Stimulated activated naive B cell treated with anti-CD40 and anti-IgM and Interleukin-4, amounts not matched to agents 10 μg/mL and 1 μg/mL and 100 μg/mL, for 72 hours (primary cell): Measurements from ENCODE around the gene ZIC1.

Source experiments
- ATAC-seq, 2 donors: fragments of 150-1000 bp; cut with Tn5 transposase; replicated peaks; 2 replicates each; pipeline ENCODE4 v1.10.0; 2021; ENCODE audit warnings: moderate library complexity in 1 of 2
- DNase-seq: peaks from one replicate; pipeline ENCODE4 v3.0.0; 2021
- H3K27ac Mint-ChIP-seq: one replicate; pipeline ENCODE4 v1.8.0; 2022; ENCODE audit warnings: mild to moderate bottlenecking, mixed read lengths
- H3K27me3 Mint-ChIP-seq, 2 donors: one replicate each; pipeline ENCODE4 v1.8.0; 2022; ENCODE audit warnings: mixed read lengths in 2 of 2
- H3K36me3 Mint-ChIP-seq, 2 donors: one replicate each; pipeline ENCODE4 v1.8.0; 2022; ENCODE audit warnings: mixed read lengths in 2 of 2, mild to moderate bottlenecking in 1 of 2
- H3K4me1 Mint-ChIP-seq, 2 donors: one replicate each; pipeline ENCODE4 v1.8.0; 2022; ENCODE audit warnings: mixed read lengths in 2 of 2, mild to moderate bottlenecking in 1 of 2
- H3K4me3 Mint-ChIP-seq, 2 donors: one replicate each; pipeline ENCODE4 v1.8.0; 2022; ENCODE audit warnings: mild to moderate bottlenecking in 2 of 2, mixed read lengths in 2 of 2, moderate library complexity in 1 of 2
- H3K9me3 Mint-ChIP-seq, 2 donors: one replicate each; pipeline ENCODE4 v1.8.0; 2022; ENCODE audit warnings: mixed read lengths in 2 of 2, mild to moderate bottlenecking in 1 of 2

Gene ZIC1

DNA sequence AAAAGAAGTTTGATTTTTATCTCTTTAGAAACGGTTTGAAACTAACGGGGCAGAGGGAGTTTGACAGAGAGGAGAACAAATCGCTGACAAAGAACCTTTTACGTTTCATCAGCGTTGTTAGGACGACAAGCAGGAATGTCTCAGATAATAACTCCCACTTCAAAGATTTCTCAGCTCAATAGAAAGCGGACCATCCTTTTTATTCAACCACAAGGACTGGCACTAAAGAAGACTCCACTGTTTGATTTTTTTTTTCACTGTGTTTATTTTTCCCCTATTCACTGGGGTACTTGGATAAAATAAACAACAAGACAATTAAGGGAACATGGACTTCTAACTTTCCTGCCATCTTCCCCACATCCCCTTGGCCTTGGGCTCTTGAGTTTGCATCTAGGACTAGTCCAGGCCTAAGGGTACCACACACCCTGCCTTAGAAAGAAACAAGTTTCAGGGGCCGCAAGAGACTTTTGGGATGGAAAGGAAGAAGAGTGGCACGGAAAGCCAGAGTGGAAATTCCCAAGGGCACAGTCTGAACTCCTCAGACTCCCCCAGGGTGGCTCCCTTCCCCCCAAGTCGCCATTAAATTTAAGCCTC lies 21.8 kb upstream of the ZIC1 start:
- no peak for DNase-seq
- peaks cover 77 to 92% of the 10 kb centered on the region in 2 donors for H3K27me3 Mint-ChIP-seq
- ATAC-seq, result no peak
- peaks cover 2 to 10% of the 10 kb centered on the region in 2 donors for H3K4me1 Mint-ChIP-seq
- no peaks in the 10 kb centered on the region for H3K9me3 Mint-ChIP-seq
- H3K36me3 Mint-ChIP-seq, result peaks cover 3 to 5% of the 10 kb centered on the region in 2 donors
- peak overlapping the region; percentile 1 for H3K27ac Mint-ChIP-seq
- H3K4me3 Mint-ChIP-seq, result no peak overlapping the region

DNA sequence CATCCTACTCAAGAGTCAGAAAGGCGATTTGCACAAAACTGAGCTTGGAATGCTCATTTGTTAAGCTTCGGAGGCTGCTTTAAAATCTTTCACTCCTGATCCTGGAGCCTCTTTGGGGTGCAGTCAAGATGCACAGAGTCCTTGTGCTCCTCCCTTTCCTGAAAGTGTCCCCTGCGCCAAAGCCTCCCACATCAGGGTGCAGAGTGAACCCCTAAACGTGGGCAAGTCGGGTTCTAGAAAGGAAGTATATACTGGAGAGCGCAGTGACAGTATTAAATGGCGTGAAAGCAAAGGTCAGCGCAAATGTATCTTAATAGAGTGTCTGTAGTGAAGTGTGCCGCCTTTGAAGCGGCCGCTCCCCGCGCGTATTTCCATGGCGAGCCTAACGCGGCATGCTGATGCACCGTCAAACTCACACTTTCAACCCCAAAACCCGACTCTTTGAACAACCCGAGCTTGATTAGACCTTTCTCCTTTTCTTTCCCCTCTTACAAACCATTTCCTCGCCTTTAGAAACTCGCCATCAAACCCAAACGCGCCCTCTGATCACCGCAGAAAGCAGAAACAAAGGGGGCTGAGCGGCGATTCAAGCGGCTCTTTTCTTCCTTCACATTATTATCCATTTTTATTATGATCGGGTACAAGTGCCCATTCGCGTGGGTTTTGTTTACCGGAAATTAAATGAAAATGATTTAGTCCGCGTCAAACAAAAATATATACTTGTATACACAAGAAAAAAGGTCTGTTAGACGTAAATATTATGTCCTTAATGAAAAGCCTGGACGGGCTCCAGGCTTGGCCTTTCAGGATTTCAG lies 21.1 kb upstream of the ZIC1 start:
- Mint-ChIP-seq H3K27me3 (peaks cover 75 to 94% of the 10 kb centered on the region in 2 donors), H3K36me3 (peaks cover 3 to 5% of the 10 kb centered on the region in 2 donors), H3K4me1 (peaks cover 2 to 10% of the 10 kb centered on the region in 2 donors), H3K4me3 (peak overlapping the region in 1 of 2 donors; percentile 15), H3K9me3 (no peaks in the 10 kb centered on the region), H3K27ac (no peak overlapping the region)
- DNase-seq (no peak), ATAC-seq (no peak)

DNA sequence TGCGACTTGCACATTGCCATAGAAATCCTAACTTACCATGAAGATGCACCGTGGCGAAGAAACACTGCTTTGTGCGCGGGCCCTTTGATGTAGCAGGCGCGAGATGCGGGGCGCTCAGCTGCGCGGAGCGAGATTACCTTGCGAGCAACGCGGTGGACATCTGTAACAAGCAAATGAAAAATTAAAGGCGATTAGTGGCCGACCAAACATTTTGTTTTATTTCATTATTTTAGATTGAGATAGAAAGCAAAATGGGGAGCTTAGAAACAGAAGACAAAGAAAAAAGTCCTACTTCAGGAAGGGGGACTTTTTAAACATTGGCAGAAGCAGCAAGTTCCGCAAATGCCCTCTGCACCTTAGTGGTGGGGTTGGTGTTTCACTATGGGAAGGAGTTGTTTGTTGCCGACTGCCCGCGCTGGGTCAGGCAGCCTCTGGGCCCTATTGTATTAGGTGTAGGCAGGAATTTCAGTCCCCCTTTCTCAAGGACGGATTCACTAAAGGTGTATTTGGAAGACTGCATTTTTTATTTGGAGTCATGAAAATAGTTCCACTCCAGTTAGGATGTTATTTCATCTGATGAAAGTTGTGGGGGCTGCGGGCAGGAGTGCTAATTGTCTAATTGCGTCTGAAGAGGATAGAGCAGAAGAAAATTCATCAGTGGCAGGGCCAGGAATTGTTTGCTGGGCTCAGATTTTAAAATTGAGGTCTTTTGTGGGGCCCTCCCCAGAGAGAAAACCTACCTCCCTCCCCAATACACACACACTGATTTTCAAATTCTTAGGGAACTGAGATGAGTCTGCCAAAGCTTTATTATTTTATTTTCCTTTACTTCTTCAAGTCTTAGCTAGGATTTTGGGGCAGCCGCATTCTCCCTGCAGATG lies 20.2 kb upstream of the ZIC1 start:
- peaks cover 0 to under 1% of the 10 kb centered on the region in 2 donors for H3K9me3 Mint-ChIP-seq

DNA sequence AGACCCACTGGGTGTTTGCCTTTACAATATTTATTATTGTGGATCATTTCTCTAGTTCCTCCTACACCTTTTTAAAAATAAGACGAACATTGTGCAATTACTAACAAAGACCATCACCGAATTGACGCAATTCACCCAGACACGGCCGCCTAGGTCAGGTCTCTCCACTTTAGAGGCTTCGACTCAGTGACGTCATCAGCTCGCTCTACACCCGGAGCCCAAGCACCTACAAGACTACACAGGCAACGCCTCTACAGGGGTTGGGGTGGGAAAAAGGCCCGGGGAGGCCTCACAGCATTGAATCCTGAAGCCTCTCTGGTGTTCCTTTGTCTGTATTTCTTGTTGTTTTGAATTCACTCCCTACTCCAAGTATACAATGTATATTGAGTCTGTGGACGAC lies 19.4 kb upstream of the ZIC1 start:
- DNase-seq, result no peak
- ATAC-seq, result no peak
- H3K27me3 Mint-ChIP-seq, result peaks cover 72 to 94% of the 10 kb centered on the region in 2 donors
- H3K36me3 Mint-ChIP-seq, result peaks cover 5 to 7% of the 10 kb centered on the region in 2 donors
- peaks cover 6 to 10% of the 10 kb centered on the region in 2 donors for H3K4me1 Mint-ChIP-seq
- no peak overlapping the region for H3K4me3 Mint-ChIP-seq
- H3K27ac Mint-ChIP-seq, result peak overlapping the region; percentile 77
- peaks cover 0 to 2% of the 10 kb centered on the region in 2 donors for H3K9me3 Mint-ChIP-seq

More for the DNA sequence above, 20.2 kb upstream of the ZIC1 start:
- ATAC-seq, result no peak
- H3K27ac Mint-ChIP-seq, result peak overlapping the region; percentile 77
- peaks cover 72 to 94% of the 10 kb centered on the region in 2 donors for H3K27me3 Mint-ChIP-seq
- H3K4me3 Mint-ChIP-seq, result no peak overlapping the region
- DNase-seq, result no peak
- peaks cover 4 to 10% of the 10 kb centered on the region in 2 donors for H3K4me1 Mint-ChIP-seq
- H3K36me3 Mint-ChIP-seq, result peaks cover 4 to 5% of the 10 kb centered on the region in 2 donors

DNA sequence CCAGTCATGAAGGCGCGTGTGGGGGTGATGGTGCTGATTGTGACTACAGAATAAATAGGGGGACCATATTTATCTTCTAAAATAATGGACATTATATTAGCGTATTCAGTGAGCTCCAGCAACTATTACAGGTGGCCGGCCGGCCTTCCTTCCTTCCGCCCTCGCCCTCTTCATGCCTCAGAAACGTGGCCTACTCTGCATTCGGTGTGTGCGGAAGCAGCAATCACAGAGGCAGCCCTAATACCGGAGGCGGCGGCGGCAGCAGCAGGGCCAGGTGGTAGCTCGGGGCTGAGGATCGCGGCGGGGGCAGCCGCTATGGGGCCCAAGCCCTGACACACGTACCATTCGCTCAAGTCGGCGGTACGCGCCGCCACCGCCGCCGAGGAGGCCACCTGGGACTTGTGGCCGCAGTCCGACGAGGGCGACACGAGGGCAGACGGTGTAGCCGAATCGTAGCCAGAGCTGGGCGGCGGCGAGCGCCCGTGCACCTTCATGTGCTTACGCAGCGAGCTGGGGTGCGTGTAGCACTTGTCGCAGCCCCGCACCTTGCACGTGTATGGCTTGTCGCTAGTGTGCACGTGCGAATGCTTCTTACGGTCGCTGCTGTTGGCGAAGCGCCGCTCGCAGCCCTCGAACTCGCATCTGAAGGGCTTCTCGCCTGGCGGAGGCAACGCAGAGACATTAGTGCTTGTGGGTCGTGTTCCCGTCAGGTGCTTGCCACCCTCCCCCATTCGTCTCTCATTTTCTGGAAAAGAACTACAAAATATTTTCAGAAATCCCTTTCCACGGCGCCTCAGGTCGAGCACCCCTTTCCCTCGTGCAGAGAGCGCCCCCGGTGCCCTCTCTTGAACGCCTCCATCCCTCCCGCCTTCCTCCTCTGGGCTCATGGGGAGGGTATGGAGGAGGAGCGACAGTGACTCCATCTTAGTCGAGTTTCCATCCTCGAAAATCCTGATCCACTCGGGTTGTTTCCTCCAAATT lies 18.3 kb upstream of the ZIC1 start:
- H3K27me3 Mint-ChIP-seq, result peaks cover 71 to 94% of the 10 kb centered on the region in 2 donors
- H3K4me3 Mint-ChIP-seq, result peak overlapping the region in 1 of 2 donors; percentile 39
- peaks cover 5 to 7% of the 10 kb centered on the region in 2 donors for H3K36me3 Mint-ChIP-seq
- peaks cover 0 to 2% of the 10 kb centered on the region in 2 donors for H3K9me3 Mint-ChIP-seq
- DNase-seq, result no peak
- H3K4me1 Mint-ChIP-seq, result peaks cover 6 to 10% of the 10 kb centered on the region in 2 donors
- peak overlapping the region; percentile 87 for H3K27ac Mint-ChIP-seq
- ATAC-seq, result no peak

DNA sequence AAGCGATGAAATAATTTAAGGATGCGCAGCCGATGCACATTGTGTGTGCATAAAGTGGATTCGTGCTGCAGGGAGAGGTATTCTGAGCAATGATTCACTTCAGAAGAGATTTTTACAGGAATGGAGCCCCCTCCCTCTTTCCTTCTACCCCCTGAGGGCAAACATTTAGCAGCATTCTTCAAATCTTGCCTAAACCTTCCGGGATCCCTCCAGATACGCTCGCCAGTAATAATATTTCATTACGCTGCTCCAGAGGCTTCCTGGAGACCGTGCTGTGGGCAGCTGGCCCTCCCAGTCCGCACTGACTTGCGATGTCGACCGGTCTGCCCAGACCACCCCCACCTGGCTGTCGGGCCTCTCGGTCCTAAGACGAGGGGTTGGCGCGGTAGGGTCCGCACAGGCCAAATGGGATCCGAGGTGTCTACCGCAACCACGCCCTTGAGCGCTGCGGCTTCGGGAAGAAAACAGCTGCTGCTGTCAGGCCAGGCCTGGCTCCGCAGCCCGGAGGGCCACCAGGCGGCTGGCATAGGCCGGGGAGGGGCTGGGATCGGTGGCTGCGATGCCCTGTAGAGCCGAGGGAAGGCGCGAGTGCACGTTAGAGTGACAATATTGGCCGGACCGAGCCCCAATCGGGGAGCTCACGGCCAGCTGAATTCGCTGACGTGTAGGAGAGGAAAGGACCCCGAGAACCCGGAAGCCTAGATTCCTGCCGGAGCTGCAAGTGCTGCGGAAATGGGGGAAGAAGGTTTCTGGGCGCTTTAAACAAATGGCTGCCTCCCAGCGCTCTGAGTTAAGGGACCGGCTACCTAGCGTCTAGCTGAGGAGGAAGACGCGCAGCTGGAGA lies 17.2 kb upstream of the ZIC1 start:
- peaks cover 6 to 7% of the 10 kb centered on the region in 2 donors for H3K36me3 Mint-ChIP-seq
- H3K4me1 Mint-ChIP-seq, result peaks cover 7 to 10% of the 10 kb centered on the region in 2 donors
- H3K27ac Mint-ChIP-seq, result peak overlapping the region; percentile 76
- DNase-seq (no peak), ATAC-seq (no peak)
- peaks cover 66 to 94% of the 10 kb centered on the region in 2 donors for H3K27me3 Mint-ChIP-seq
- H3K4me3 Mint-ChIP-seq, result no peak overlapping the region
- H3K9me3 Mint-ChIP-seq, result peaks cover 1 to 4% of the 10 kb centered on the region in 2 donors

DNA sequence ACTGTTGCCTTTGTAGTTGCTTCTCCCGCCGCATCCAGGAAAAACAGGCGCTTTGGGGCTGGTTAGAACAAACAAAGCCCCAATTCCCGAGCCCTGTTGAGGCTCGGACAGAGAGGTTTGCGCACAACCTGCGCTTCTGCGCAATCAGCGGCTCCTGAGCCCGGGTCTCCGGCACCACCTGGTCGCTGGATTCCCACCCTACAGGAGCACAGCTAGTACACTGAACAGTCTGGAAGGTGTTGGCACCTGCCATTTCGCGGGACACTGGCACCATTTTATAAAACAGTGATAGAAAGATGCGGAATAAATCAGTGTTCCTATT lies 16.6 kb upstream of the ZIC1 start:
- Mint-ChIP-seq H3K4me1 (peaks cover 12 to 15% of the 10 kb centered on the region in 2 donors), H3K4me3 (no peak overlapping the region), H3K36me3 (peaks cover 8 to 12% of the 10 kb centered on the region in 2 donors), H3K9me3 (peaks cover 6% of the 10 kb centered on the region in 2 donors), H3K27me3 (peaks cover 66 to 94% of the 10 kb centered on the region in 2 donors), H3K27ac (no peak overlapping the region)
- DNase-seq (no peak), ATAC-seq (no peak)

DNA sequence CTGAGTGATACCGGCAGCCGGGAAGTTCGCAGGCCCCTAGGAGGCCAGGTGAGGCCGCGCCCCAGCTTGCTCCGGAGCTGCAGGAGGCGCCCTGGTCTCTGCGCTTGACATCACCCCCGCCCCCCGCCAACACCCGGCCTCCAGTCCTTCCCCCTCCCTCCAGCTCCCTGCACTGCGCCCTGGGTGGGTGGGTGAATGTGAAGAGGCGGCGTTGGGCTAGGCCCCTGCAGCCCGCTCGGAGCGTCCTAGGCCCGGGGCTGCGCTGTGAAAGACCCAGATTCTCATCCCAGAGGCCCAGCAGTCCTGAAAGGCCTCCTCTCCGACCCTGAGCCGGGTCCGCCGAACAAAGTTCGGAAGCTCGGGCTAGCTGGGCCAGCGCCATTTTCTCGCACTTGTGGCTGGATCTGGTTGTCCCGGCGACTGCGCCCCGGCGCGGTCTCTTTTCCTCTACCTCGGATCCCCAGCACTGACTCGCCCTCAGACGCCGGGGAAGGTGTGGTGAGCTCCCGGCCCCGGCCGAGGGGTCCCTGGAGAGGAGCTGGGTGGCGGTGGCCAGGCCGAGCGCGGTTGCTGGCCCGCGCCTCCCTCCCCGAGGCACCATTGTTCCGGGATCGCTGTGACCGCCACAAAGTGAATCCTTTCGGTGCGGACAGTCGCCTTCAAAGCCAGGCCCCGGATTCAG lies 15.8 kb upstream of the ZIC1 start:
- peaks cover 15 to 16% of the 10 kb centered on the region in 2 donors for H3K4me1 Mint-ChIP-seq
- no peak for DNase-seq
- H3K9me3 Mint-ChIP-seq, result peaks cover 6% of the 10 kb centered on the region in 2 donors
- peaks cover 8 to 12% of the 10 kb centered on the region in 2 donors for H3K36me3 Mint-ChIP-seq
- peaks cover 63 to 94% of the 10 kb centered on the region in 2 donors for H3K27me3 Mint-ChIP-seq
- ATAC-seq, result no peak
- peak overlapping the region; percentile 67 for H3K27ac Mint-ChIP-seq
- H3K4me3 Mint-ChIP-seq, result no peak overlapping the region

DNA sequence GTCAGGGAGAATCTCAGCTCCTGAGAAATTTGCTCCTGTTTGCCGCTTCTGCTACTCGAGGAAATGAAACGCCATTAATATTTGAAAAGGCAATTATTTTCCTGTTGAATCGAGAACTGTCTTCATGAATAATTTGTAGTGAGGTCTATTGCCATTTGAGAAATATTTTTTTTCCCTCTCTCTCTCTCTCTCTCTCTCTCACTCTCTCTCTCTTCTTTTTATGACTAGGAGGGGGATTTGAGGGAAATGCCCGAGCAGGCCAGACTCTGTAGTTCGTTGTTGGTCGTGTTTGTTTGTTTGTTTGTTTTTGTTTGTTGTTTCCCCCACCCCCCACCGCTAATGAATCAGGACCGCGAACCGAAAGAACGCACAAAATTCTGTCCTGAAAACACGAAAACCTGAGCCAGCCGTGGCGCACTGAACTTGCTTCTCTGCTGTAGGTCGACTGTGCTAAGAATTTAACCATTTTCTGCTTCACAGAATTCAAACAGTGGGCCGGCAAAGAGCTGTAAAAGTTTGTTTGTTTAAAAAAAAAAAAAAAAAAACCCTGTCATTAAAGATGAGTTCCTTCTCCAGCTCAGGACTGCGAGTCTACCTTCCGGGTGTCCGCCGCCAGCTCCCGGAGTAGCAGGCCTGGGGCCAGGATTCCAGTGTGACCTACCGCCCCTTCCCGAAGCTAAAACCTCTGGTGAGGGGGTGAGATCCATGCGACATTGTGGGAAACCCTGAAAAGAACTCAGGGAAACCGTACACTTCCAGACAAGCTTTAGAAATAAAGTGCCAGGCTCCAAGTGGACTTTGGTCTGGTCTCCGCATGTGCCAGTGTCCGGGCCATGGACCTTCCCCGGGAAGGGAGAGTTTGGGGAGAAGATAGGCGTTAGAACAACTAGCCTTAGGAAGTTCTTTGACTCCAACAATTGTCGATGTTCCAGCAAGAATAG lies 15.0 kb upstream of the ZIC1 start:
- peak overlapping the region; percentile 89 for H3K27ac Mint-ChIP-seq

DNA sequence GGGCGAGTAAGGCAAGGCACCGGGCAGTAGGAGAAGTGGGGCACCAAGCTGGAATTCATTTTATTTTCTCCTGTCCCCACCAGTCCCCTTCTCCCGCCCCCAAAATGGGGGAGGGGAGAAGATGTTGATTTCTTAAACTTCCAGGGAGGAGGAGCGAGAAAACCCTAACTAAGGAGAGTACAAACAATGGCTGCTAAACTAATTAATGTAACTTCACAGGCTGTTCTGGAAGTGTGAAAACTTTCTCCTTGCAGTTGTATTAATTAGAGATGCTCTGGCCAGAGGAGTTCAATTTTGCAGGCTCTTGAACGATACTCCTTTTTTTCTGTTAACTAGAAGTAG lies 14.3 kb upstream of the ZIC1 start:
- ATAC-seq (no peak), DNase-seq (no peak)
- H3K4me3 Mint-ChIP-seq, result peak overlapping the region in 1 of 2 donors; percentile 22
- peaks cover 60 to 92% of the 10 kb centered on the region in 2 donors for H3K27me3 Mint-ChIP-seq
- H3K4me1 Mint-ChIP-seq, result peaks cover 12 to 15% of the 10 kb centered on the region in 2 donors
- H3K9me3 Mint-ChIP-seq, result peaks cover 6 to 8% of the 10 kb centered on the region in 2 donors
- H3K36me3 Mint-ChIP-seq, result peaks cover 6 to 15% of the 10 kb centered on the region in 2 donors
- peak overlapping the region; percentile 89 for H3K27ac Mint-ChIP-seq

More for the DNA sequence above, 15.0 kb upstream of the ZIC1 start:
- H3K27me3 Mint-ChIP-seq, result peaks cover 62 to 92% of the 10 kb centered on the region in 2 donors
- H3K4me3 Mint-ChIP-seq, result peak overlapping the region; percentile 30 to 44
- H3K9me3 Mint-ChIP-seq, result peaks cover 6 to 8% of the 10 kb centered on the region in 2 donors
- DNase-seq (no peak), ATAC-seq (no peak)
- H3K36me3 Mint-ChIP-seq, result peaks cover 6 to 15% of the 10 kb centered on the region in 2 donors
- peaks cover 12 to 15% of the 10 kb centered on the region in 2 donors for H3K4me1 Mint-ChIP-seq

DNA sequence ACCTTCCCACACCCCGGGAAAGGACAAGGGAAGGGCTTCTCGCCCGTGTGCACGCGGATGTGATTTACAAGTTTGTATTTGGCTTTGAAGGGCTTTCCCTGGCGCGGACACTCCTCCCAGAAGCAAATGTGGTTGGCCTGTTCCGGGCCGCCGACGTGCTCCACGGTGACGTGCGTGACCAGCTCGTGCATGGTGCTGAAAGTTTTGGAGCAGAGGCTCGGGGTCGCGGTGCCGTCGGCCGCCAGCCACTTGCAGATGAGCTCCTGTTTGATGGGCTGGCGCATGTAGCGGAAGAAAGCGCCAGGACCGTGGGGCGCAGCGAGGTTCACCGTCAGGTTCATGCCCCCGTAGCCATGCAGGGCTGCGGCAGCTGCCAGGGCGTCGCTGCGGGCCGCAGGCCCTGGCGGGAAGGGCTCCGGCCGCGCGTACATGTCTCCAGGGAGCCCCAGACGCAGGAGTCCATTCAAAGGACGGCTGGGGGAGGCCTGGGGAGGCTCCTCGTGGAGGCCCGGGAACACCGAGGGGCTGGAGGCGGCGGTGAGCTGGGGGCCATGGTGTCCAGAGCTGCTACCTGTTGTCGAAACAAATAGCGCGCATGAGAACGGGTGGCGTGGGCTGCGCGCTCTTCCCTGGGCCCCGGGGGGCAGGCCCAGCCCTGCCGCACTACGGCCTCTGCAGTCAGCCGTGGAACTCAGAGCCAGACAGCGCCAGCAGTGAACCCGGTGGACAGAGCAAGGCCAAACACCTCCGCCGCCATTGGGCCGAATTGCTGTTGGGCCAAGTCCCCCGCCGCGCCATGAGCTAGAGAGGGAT lies 13.1 kb upstream of the ZIC1 start:
- H3K4me1 Mint-ChIP-seq, result peaks cover 12 to 15% of the 10 kb centered on the region in 2 donors
- peaks cover 6 to 15% of the 10 kb centered on the region in 2 donors for H3K36me3 Mint-ChIP-seq
- H3K9me3 Mint-ChIP-seq, result peaks cover 6 to 8% of the 10 kb centered on the region in 2 donors
- H3K4me3 Mint-ChIP-seq, result peak overlapping the region in 1 of 2 donors; percentile 32
- no peak for DNase-seq
- H3K27me3 Mint-ChIP-seq, result peaks cover 63 to 97% of the 10 kb centered on the region in 2 donors
- no peak for ATAC-seq
- peak overlapping the region; percentile 31 for H3K27ac Mint-ChIP-seq
